ENCODE results near the gene FYN. TPM values are rescaled to one million over a fixed set of nuclear protein-coding genes. Genes with fewer than 3 reads are reported as not detected.

The FYN gene
- total and polyA plus RNA-seq, 2 of the 4 experiments (the other 2 are of a cell fraction), result 30.8 to 36.4 TPM

- Histone ChIP-seq H2AK5ac (ENCODE audit: low read depth, low read length) (peak overlapping the region; percentile 20; the same call in 1 of the 2 replicates), H3K56ac (ENCODE audit: extremely low read depth, insufficient read depth, low read length) (no peak overlapping the region), H3K9ac (ENCODE audit: low read depth, low read length) (no peak overlapping the region), H3K23ac (ENCODE audit: low read depth, low read length) (no peak overlapping the region), H3K36me3 (ENCODE audit: control insufficient read depth, insufficient read depth, low read length) (peaks cover 8% of the 10 kb centered on the region), H2BK15ac (ENCODE audit: low read depth, low read length) (no peak overlapping the region), H3K4me1 (ENCODE audit: control insufficient read depth, insufficient read depth, low read length) (peaks cover 9% of the 10 kb centered on the region), H3K27ac (ENCODE audit: insufficient read depth, low read length) (peak overlapping the region; percentile 45; the same call in 1 of the 2 replicates), H4K8ac (ENCODE audit: low read depth in 2 of 2, low read length in 2 of 2) (no peak overlapping the region), H2AK9ac (replicated peaks; ENCODE audit: low read depth, low read length, poor library complexity) (no peak overlapping the region), H3K27me3 (ENCODE audit: control insufficient read depth, insufficient read depth, low read length) (no peaks in the 10 kb centered on the region), H2AFZ (replicated peaks; ENCODE audit: low read length, poor library complexity) (no peak overlapping the region), H3K4me2 (ENCODE audit: low read depth, low read length) (peak overlapping the region; percentile 50; the same call in 1 of the 2 replicates), H2BK5ac (ENCODE audit: low read depth, low read length, poor library complexity, severe bottlenecking) (no peak overlapping the region), H4K91ac (ENCODE audit: insufficient read depth, low read depth, low read length) (no peak overlapping the region), H3K4ac (ENCODE audit: low read depth, low read length) (peak overlapping the region; percentile 47), H3K9me1 (ENCODE audit: insufficient read depth, low read length) (peaks cover 11% of the 10 kb centered on the region; the same call in 1 of the 2 replicates), H3K9me3 (ENCODE audit: control insufficient read depth, insufficient read depth, low read length) (no peaks in the 10 kb centered on the region), H4K5ac (ENCODE audit: low read depth, low read length) (no peak overlapping the region), H3K14ac (replicated peaks; ENCODE audit: low read depth, low read length) (peak overlapping the region; percentile 73), H3K18ac (ENCODE audit: low read depth, low read length) (no peak overlapping the region), H2BK120ac (ENCODE audit: low read depth, low read length) (peak overlapping the region; percentile 24; the same call in 1 of the 2 replicates), H4K20me1 (ENCODE audit: insufficient read depth, low read length) (peaks cover 4% of the 10 kb centered on the region; the same call in 1 of the 2 replicates), H2BK20ac (ENCODE audit: low read depth, low read length) (no peak overlapping the region; the same call in 1 of the 2 replicates), H3K4me3 (ENCODE audit: insufficient read depth, low read depth, low read length) (no peak overlapping the region), H3K79me1 (ENCODE audit: low read depth in 1 of 2, low read length in 2 of 2) (peaks cover 20 to 30% of the 10 kb centered on the region in 2 experiments)
- DNase-seq, result peak; percentile 44
- WGBS, 2 experiments (ENCODE audit: extremely low coverage in 2 of 2, insufficient read length in 1 of 2), result no CpG with 5 or more reads among the region's 1 CpG
- intact Hi-C loops (cut with micrococcal nuclease) (loop anchor here (10.0 kb wide), 1 partner anchor 83 kb away; no protein-coding TSS in a partner anchor), in situ Hi-C loops (cut with MboI; ENCODE audit: low sequenced_read_pairs) (no loop called here), dilution Hi-C loops (cut with HindIII; ENCODE audit: low sequenced_read_pairs, unreplicated experiment) (no loop called here)
- TF ChIP-seq RAD21 (IDR thresholded peaks at IDR 0.05; ENCODE audit: low read length) (peak; percentile 53), SMC3 (IDR thresholded peaks at IDR 0.05; ENCODE audit: low read depth, low read length) (peak; percentile 47; the same call in 1 of the 2 replicates), CTCF (conservative IDR thresholded peaks at IDR 0.05; ENCODE audit: low read depth, low read length) (peak; percentile 53), MAZ (IDR thresholded peaks at IDR 0.05; ENCODE audit: borderline replicate concordance, low read depth, low read length) (no peak)
- POLR2A ChIA-PET (ENCODE audit: unreplicated experiment), result no interaction called here
- peak; percentile 22 for ATAC-seq (ENCODE audit: low read depth)
- BruUV-seq (replicated peaks), result no TSS peak
- CTCF ChIA-PET, result interaction anchor here (0.8 kb wide), 1 partner anchor 148 kb away, joined by 3 read pairs; no protein-coding TSS in a partner anchor
Measured at GRCh38 chr6:111721753-111722154, 151.5 kb downstream of the FYN start.

Measured in IMR-90 (cell line).